ENCODE measurements around the gene ANKFN1.

Gene ANKFN1

GRCh38 chr17:56324676-56325075 is 171.4 kb downstream of the ANKFN1 start:
- H3K27ac ChIP-seq: no peak overlapping the region
- H3K27me3 ChIP-seq (ENCODE audit: control insufficient read depth, insufficient read depth, low read length): no peaks in the 10 kb centered on the region
- H3K9ac ChIP-seq: no peak overlapping the region
- no peak overlapping the region for H2AFZ ChIP-seq
- H3K9me3 ChIP-seq (ENCODE audit: control insufficient read depth, low read length): no peaks in the 10 kb centered on the region
- no peak overlapping the region for H3K4me2 ChIP-seq (ENCODE audit: low read length)
- H3K4me1 ChIP-seq: no peaks in the 10 kb centered on the region
- H3K4me3 ChIP-seq (ENCODE audit: low read depth, low read length): no peak overlapping the region
- H3K36me3 ChIP-seq (ENCODE audit: control insufficient read depth, insufficient read depth, low read length): no peaks in the 10 kb centered on the region
- no peak for TF ChIP-seq CTCF (IDR thresholded peaks at IDR 0.05)
- H3K79me2 ChIP-seq: no peaks in the 10 kb centered on the region

- no peaks in the 10 kb centered on the region for H3K9me3 ChIP-seq (ENCODE audit: control insufficient read depth, low read length)
- TF ChIP-seq CTCF (IDR thresholded peaks at IDR 0.05): no peak
- no peak overlapping the region for H3K4me3 ChIP-seq (ENCODE audit: low read depth, low read length)
These were observed 172.2 kb downstream of the ANKFN1 start for GRCh38 chr17:56325313-56326000.

DNA sequence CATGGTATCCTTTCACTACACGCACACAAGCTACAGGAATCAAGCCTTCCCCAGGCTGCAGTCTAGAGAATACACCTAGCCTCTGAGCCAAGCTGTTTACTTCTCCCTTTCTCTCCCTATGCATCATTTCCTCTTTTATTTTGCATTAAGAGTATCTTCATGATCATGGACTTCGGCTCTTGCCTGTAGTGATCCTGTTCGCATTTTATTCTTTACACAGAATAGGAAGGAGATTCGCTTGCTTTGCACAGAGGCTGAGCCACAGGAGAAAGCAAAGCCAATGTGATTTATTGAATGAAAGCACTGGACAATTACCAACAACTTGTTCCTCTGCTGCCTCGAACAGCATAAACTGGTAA is 172.7 kb downstream of the ANKFN1 start:
- no peaks in the 10 kb centered on the region for H3K27me3 ChIP-seq (ENCODE audit: control insufficient read depth, insufficient read depth, low read length)
- TF ChIP-seq CTCF (IDR thresholded peaks at IDR 0.05): no peak

More at GRCh38 chr17:56325313-56326000, 172.2 kb downstream of the ANKFN1 start:
- Histone ChIP-seq H3K36me3 (ENCODE audit: control insufficient read depth, insufficient read depth, low read length) (no peaks in the 10 kb centered on the region), H3K27me3 (ENCODE audit: control insufficient read depth, insufficient read depth, low read length) (no peaks in the 10 kb centered on the region), H3K4me1 (no peaks in the 10 kb centered on the region), H3K9ac (no peak overlapping the region), H3K27ac (no peak overlapping the region), H3K4me2 (ENCODE audit: low read length) (no peak overlapping the region), H2AFZ (no peak overlapping the region), H3K79me2 (no peaks in the 10 kb centered on the region)

DNA sequence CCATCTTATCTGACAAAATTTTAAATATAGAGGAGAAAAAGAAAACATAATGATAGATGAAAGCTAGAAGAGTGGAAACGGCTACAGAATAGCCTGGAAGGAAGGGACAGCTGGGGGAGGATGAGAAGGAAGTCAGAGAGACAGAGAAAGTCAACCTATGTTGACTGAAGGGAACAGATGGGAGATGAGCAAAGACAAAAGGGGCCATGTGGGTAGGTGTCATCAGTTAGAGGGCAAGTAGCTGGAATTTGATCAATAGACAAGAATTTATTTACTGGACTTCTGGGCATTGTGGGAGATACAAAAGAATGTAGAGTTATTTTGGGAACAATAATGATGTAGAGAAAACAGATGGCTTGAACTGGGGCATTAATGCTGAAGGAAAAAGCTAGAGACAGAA is 194.4 kb downstream of the ANKFN1 start:
- no peak for TF ChIP-seq CTCF (IDR thresholded peaks at IDR 0.05)
- H3K9ac ChIP-seq: no peak overlapping the region

More for the DNA sequence above, 172.7 kb downstream of the ANKFN1 start:
- H3K4me1 ChIP-seq: no peaks in the 10 kb centered on the region
- H3K36me3 ChIP-seq (ENCODE audit: control insufficient read depth, insufficient read depth, low read length): no peaks in the 10 kb centered on the region
- H3K9ac ChIP-seq: no peak overlapping the region
- H2AFZ ChIP-seq: no peak overlapping the region
- no peak overlapping the region for H3K4me3 ChIP-seq (ENCODE audit: low read depth, low read length)
- H3K9me3 ChIP-seq (ENCODE audit: control insufficient read depth, low read length): no peaks in the 10 kb centered on the region
- no peak overlapping the region for H3K27ac ChIP-seq
- no peak overlapping the region for H3K4me2 ChIP-seq (ENCODE audit: low read length)
- no peaks in the 10 kb centered on the region for H3K79me2 ChIP-seq

DNA sequence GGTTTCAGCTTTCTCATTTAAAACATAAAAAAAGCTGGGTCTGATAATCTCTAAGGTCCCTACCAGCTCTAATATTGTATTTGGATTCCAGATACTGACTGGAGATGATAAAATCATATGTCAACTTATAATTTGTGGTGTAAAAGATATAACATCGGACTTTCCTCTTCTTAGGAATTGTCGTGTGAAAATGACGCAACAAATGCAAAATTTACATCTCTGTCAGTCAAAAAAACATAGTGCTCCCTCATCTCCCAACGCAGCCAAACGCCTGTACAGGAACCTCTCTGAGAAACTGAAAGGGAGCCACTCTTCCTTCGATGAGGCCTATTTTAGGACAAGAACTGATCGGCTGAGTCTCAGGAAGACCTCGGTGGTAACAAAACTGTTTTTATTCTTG is 197.3 kb downstream of the ANKFN1 start:
- H3K79me2 ChIP-seq: no peaks in the 10 kb centered on the region
- H3K4me1 ChIP-seq: no peaks in the 10 kb centered on the region
- H3K9ac ChIP-seq: no peak overlapping the region
- H3K4me3 ChIP-seq (ENCODE audit: low read depth, low read length): no peak overlapping the region
- no peaks in the 10 kb centered on the region for H3K36me3 ChIP-seq (ENCODE audit: control insufficient read depth, insufficient read depth, low read length)
- H3K9me3 ChIP-seq (ENCODE audit: control insufficient read depth, low read length): no peaks in the 10 kb centered on the region
- no peak for TF ChIP-seq CTCF (IDR thresholded peaks at IDR 0.05)
- no peak overlapping the region for H3K27ac ChIP-seq
- H3K27me3 ChIP-seq (ENCODE audit: control insufficient read depth, insufficient read depth, low read length): no peaks in the 10 kb centered on the region
- H3K4me2 ChIP-seq (ENCODE audit: low read length): no peak overlapping the region
- H2AFZ ChIP-seq: no peak overlapping the region

More for the DNA sequence above, 194.4 kb downstream of the ANKFN1 start:
- Histone ChIP-seq H3K4me2 (ENCODE audit: low read length) (no peak overlapping the region), H3K4me1 (no peaks in the 10 kb centered on the region), H3K4me3 (ENCODE audit: low read depth, low read length) (no peak overlapping the region), H3K27me3 (ENCODE audit: control insufficient read depth, insufficient read depth, low read length) (no peaks in the 10 kb centered on the region), H3K36me3 (ENCODE audit: control insufficient read depth, insufficient read depth, low read length) (no peaks in the 10 kb centered on the region), H3K27ac (no peak overlapping the region), H3K79me2 (no peaks in the 10 kb centered on the region), H2AFZ (no peak overlapping the region), H3K9me3 (ENCODE audit: control insufficient read depth, low read length) (no peaks in the 10 kb centered on the region)

Data from parathyroid adenoma (tissue), 2 donors.